Measurements from ENCODE around the gene PLCB1. TPM values are rescaled to one million over a fixed set of nuclear protein-coding genes. Genes with fewer than 3 reads are reported as not detected.
A peak's percentile ranks its signal among the peaks of the same experiment; 100 is the strongest.

The PLCB1 gene
- total RNA-seq, 2 donors from 2014 or later: 3.2 to 3.4 TPM

- no peaks in the 10 kb centered on the region for H3K36me3 Mint-ChIP-seq (ENCODE audit: insufficient read depth in 2 of 2)
- peaks cover 1 to 4% of the 10 kb centered on the region in 2 donors for H3K9me3 Mint-ChIP-seq
- ATAC-seq (replicated peaks in 1 of 2) (no peak), DNase-seq (no peak)
- no peaks in the 10 kb centered on the region for H3K27me3 Mint-ChIP-seq (ENCODE audit: low read depth)
- H3K4me1 Mint-ChIP-seq (ENCODE audit: low read depth): no peaks in the 10 kb centered on the region
- no peak overlapping the region for H3K4me3 Mint-ChIP-seq
- no peak overlapping the region for H3K27ac Mint-ChIP-seq
These were observed 386.8 kb downstream of the PLCB1 start for GRCh38 chr20:8518878-8519277.

GRCh38 chr20:8519887-8520286 is 387.8 kb downstream of the PLCB1 start:
- ATAC-seq (replicated peaks in 1 of 2) (no peak), DNase-seq (no peak)
- no peak overlapping the region for H3K4me3 Mint-ChIP-seq
- H3K27me3 Mint-ChIP-seq (ENCODE audit: low read depth): no peaks in the 10 kb centered on the region
- peaks cover 1 to 4% of the 10 kb centered on the region in 2 donors for H3K9me3 Mint-ChIP-seq
- no peaks in the 10 kb centered on the region for H3K4me1 Mint-ChIP-seq (ENCODE audit: low read depth)
- H3K36me3 Mint-ChIP-seq (ENCODE audit: insufficient read depth in 2 of 2): no peaks in the 10 kb centered on the region
- no peak overlapping the region for H3K27ac Mint-ChIP-seq

- no peak overlapping the region for H3K27ac Mint-ChIP-seq
- ATAC-seq (replicated peaks in 1 of 2) (no peak), DNase-seq (no peak)
- no peaks in the 10 kb centered on the region for H3K4me1 Mint-ChIP-seq (ENCODE audit: low read depth)
- no peak overlapping the region for H3K4me3 Mint-ChIP-seq
- no peaks in the 10 kb centered on the region for H3K27me3 Mint-ChIP-seq (ENCODE audit: low read depth)
- H3K9me3 Mint-ChIP-seq: no peaks in the 10 kb centered on the region
- H3K36me3 Mint-ChIP-seq (ENCODE audit: insufficient read depth in 2 of 2): no peaks in the 10 kb centered on the region
These were observed 390.1 kb downstream of the PLCB1 start for GRCh38 chr20:8522168-8522567.

GRCh38 chr20:8523684-8524083 is 391.6 kb downstream of the PLCB1 start:
- no peaks in the 10 kb centered on the region for H3K27me3 Mint-ChIP-seq (ENCODE audit: low read depth)
- no peak for DNase-seq
- no peaks in the 10 kb centered on the region for H3K9me3 Mint-ChIP-seq
- H3K4me1 Mint-ChIP-seq (ENCODE audit: low read depth): no peaks in the 10 kb centered on the region
- no peak overlapping the region for H3K27ac Mint-ChIP-seq
- H3K4me3 Mint-ChIP-seq: no peak overlapping the region
- no peaks in the 10 kb centered on the region for H3K36me3 Mint-ChIP-seq (ENCODE audit: insufficient read depth in 2 of 2)
- ATAC-seq (replicated peaks in 1 of 2): no peak

GRCh38 chr20:8524101-8525016 is 392.3 kb downstream of the PLCB1 start:
- H3K36me3 Mint-ChIP-seq (ENCODE audit: insufficient read depth in 2 of 2): no peaks in the 10 kb centered on the region
- H3K9me3 Mint-ChIP-seq: no peaks in the 10 kb centered on the region
- H3K27ac Mint-ChIP-seq: no peak overlapping the region
- H3K4me1 Mint-ChIP-seq (ENCODE audit: low read depth): no peaks in the 10 kb centered on the region
- no peaks in the 10 kb centered on the region for H3K27me3 Mint-ChIP-seq (ENCODE audit: low read depth)
- H3K4me3 Mint-ChIP-seq: no peak overlapping the region
- DNase-seq (no peak), ATAC-seq (replicated peaks in 1 of 2) (no peak)

GRCh38 chr20:8525017-8525343 is 392.9 kb downstream of the PLCB1 start:
- ATAC-seq (replicated peaks in 1 of 2) (no peak), DNase-seq (no peak)
- H3K36me3 Mint-ChIP-seq (ENCODE audit: insufficient read depth in 2 of 2): no peaks in the 10 kb centered on the region
- no peak overlapping the region for H3K27ac Mint-ChIP-seq
- H3K4me3 Mint-ChIP-seq: no peak overlapping the region
- no peaks in the 10 kb centered on the region for H3K4me1 Mint-ChIP-seq (ENCODE audit: low read depth)
- H3K27me3 Mint-ChIP-seq (ENCODE audit: low read depth): no peaks in the 10 kb centered on the region
- no peaks in the 10 kb centered on the region for H3K9me3 Mint-ChIP-seq

- no peaks in the 10 kb centered on the region for H3K27me3 Mint-ChIP-seq (ENCODE audit: low read depth)
These were observed 394.5 kb downstream of the PLCB1 start for GRCh38 chr20:8526610-8527009.

GRCh38 chr20:8527998-8528723 is 396.1 kb downstream of the PLCB1 start:
- Mint-ChIP-seq H3K27ac (no peak overlapping the region), H3K4me1 (ENCODE audit: low read depth) (no peaks in the 10 kb centered on the region), H3K36me3 (ENCODE audit: insufficient read depth in 2 of 2) (no peaks in the 10 kb centered on the region), H3K9me3 (no peaks in the 10 kb centered on the region), H3K27me3 (ENCODE audit: low read depth) (no peaks in the 10 kb centered on the region), H3K4me3 (no peak overlapping the region)
- DNase-seq (no peak), ATAC-seq (replicated peaks in 1 of 2) (no peak)

More at GRCh38 chr20:8526610-8527009, 394.5 kb downstream of the PLCB1 start:
- no peaks in the 10 kb centered on the region for H3K36me3 Mint-ChIP-seq (ENCODE audit: insufficient read depth in 2 of 2)
- ATAC-seq (replicated peaks in 1 of 2) (no peak), DNase-seq (no peak)
- H3K4me1 Mint-ChIP-seq (ENCODE audit: low read depth): no peaks in the 10 kb centered on the region
- no peaks in the 10 kb centered on the region for H3K9me3 Mint-ChIP-seq
- H3K4me3 Mint-ChIP-seq: no peak overlapping the region
- no peak overlapping the region for H3K27ac Mint-ChIP-seq

GRCh38 chr20:8530022-8530421 is 398.0 kb downstream of the PLCB1 start:
- Mint-ChIP-seq H3K27ac (no peak overlapping the region), H3K4me3 (no peak overlapping the region), H3K36me3 (ENCODE audit: insufficient read depth in 2 of 2) (no peaks in the 10 kb centered on the region), H3K4me1 (ENCODE audit: low read depth) (no peaks in the 10 kb centered on the region), H3K27me3 (ENCODE audit: low read depth) (no peaks in the 10 kb centered on the region), H3K9me3 (no peaks in the 10 kb centered on the region)
- no peak for ATAC-seq (replicated peaks in 1 of 2)
- DNase-seq: no peak

- Mint-ChIP-seq H3K4me3 (no peak overlapping the region), H3K4me1 (ENCODE audit: low read depth) (no peaks in the 10 kb centered on the region), H3K9me3 (no peaks in the 10 kb centered on the region), H3K27ac (no peak overlapping the region), H3K36me3 (ENCODE audit: insufficient read depth in 2 of 2) (no peaks in the 10 kb centered on the region), H3K27me3 (ENCODE audit: low read depth) (no peaks in the 10 kb centered on the region)
- DNase-seq: no peak
- no peak for ATAC-seq (replicated peaks in 1 of 2)
These were observed 400.1 kb downstream of the PLCB1 start for GRCh38 chr20:8532169-8532568.

- no peak overlapping the region for H3K27ac Mint-ChIP-seq
- no peaks in the 10 kb centered on the region for H3K27me3 Mint-ChIP-seq (ENCODE audit: low read depth)
- ATAC-seq (replicated peaks in 1 of 2) (no peak), DNase-seq (no peak)
- no peaks in the 10 kb centered on the region for H3K4me1 Mint-ChIP-seq (ENCODE audit: low read depth)
- no peaks in the 10 kb centered on the region for H3K9me3 Mint-ChIP-seq
- no peaks in the 10 kb centered on the region for H3K36me3 Mint-ChIP-seq (ENCODE audit: insufficient read depth in 2 of 2)
- H3K4me3 Mint-ChIP-seq: no peak overlapping the region
These were observed 402.5 kb downstream of the PLCB1 start for GRCh38 chr20:8534368-8535160.

GRCh38 chr20:8535403-8536261 is 403.6 kb downstream of the PLCB1 start:
- Mint-ChIP-seq H3K27me3 (ENCODE audit: low read depth) (no peaks in the 10 kb centered on the region), H3K4me3 (no peak overlapping the region), H3K27ac (no peak overlapping the region), H3K9me3 (no peaks in the 10 kb centered on the region), H3K36me3 (ENCODE audit: insufficient read depth in 2 of 2) (no peaks in the 10 kb centered on the region), H3K4me1 (ENCODE audit: low read depth) (no peaks in the 10 kb centered on the region)
- no peak for ATAC-seq (replicated peaks in 1 of 2)
- DNase-seq: peak; percentile 2 to 5

Measured in activated T-cell treated with anti-CD3 and anti-CD28 coated beads, Interleukin-2, amount 50 U/mL, for 72 hours (primary cell).